ENCODE measurements around the gene SNTN.

DNA sequence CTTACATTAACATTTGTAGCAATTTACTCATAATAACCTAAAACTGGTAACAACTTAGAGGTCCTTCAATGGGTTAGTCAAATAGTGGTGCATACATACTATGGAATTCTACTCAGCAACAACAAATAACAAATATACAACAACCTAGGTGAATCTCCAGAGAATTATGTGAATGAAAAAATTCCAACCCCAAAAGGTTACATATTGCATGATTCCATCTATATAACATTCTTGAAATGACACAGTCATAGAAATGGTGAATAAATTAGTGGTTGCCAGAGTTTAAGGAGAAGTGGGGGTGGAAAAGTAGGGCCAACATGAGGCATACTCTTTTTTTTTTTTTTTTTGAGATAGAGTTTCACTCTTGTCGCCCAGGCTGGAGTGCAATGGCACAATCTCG lies 12.7 kb upstream of the SNTN start:
- no peak for TF ChIP-seq YY1 (IDR thresholded peaks at IDR 0.05; ENCODE audit: insufficient read depth, insufficient read length)
- TF ChIP-seq ZNF274 (IDR thresholded peaks at IDR 0.05; ENCODE audit: low read depth, low read length), result no peak
